AG04450 (cell line): Measurements from ENCODE around the gene ADAMTS1. TPM values are rescaled to one million over a fixed set of nuclear protein-coding genes. Genes with fewer than 3 reads are reported as not detected.

Experiments
- CTCF ChIA-PET: fragments of 300-600, 350-600 bp; formaldehyde crosslinking; extraction: SDS; loops from one replicate; lab custom pipeline; 2022; ENCODE audit warnings: antibody characterized with exemption, inconsistent platforms; lab: Charles Lee
- POLR2A ChIA-PET: fragments of 350-600 bp; formaldehyde crosslinking; extraction: SDS; loops from one replicate; lab custom pipeline; 2021; ENCODE audit warnings: antibody characterized with exemption, inconsistent platforms; lab: Yijun Ruan, JAX
- DNase-seq: peaks from one replicate; pipeline ENCODE4 v3.0.0-alpha.2; 2011; ENCODE audit warnings: low read depth, low spot score
- H3K27ac ChIP-seq: one replicate; pipeline ENCODE4 v1.5.1; 2012; ENCODE audit warnings: low read depth, low read length, control low read depth
- H3K27me3 ChIP-seq: one replicate; pipeline ENCODE4 v1.6.0; 2012; ENCODE audit warnings: low read length; ENCODE audit not compliant: control insufficient read depth, insufficient read depth
- H3K4me3 ChIP-seq: 2 replicates; pipeline ENCODE4 v1.5.1; 2011; ENCODE audit warnings: mild to moderate bottlenecking, low read depth, low read length, control low read depth
- H3K9me3 ChIP-seq: 2 replicates; pipeline ENCODE4 v1.5.1; 2012; ENCODE audit warnings: low read length; ENCODE audit not compliant: control insufficient read depth, insufficient read depth
- polyA plus RNA-seq: library from polyadenylated mRNA; depleted of rRNA; stranded (reverse); fragments of >200 nt; gene quantifications from 2 replicates; pipeline ENCODE4 v1.2.3, GENCODE V29; 2011; rRNA removed
- TF ChIP-seq, protein P1 (sequence below): IDR thresholded peaks from 2 replicates; pipeline ENCODE4 v1.5.1; 2011; ENCODE audit warnings: low read depth, low read length, control low read depth, inconsistent platforms

ADAMTS1 gene
- polyA plus RNA-seq, 1 experiment = 309 TPM

GRCh38 chr21:26788790-26789189 lies 56.4 kb downstream of the ADAMTS1 start:
- TF ChIP-seq, protein P1, sequence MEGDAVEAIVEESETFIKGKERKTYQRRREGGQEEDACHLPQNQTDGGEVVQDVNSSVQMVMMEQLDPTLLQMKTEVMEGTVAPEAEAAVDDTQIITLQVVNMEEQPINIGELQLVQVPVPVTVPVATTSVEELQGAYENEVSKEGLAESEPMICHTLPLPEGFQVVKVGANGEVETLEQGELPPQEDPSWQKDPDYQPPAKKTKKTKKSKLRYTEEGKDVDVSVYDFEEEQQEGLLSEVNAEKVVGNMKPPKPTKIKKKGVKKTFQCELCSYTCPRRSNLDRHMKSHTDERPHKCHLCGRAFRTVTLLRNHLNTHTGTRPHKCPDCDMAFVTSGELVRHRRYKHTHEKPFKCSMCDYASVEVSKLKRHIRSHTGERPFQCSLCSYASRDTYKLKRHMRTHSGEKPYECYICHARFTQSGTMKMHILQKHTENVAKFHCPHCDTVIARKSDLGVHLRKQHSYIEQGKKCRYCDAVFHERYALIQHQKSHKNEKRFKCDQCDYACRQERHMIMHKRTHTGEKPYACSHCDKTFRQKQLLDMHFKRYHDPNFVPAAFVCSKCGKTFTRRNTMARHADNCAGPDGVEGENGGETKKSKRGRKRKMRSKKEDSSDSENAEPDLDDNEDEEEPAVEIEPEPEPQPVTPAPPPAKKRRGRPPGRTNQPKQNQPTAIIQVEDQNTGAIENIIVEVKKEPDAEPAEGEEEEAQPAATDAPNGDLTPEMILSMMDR = no peak
- Histone ChIP-seq H3K9me3 (no peaks in the 10 kb centered on the region; the same call in 1 of the 2 replicates), H3K4me3 (no peak overlapping the region), H3K27me3 (no peaks in the 10 kb centered on the region), H3K27ac (no peak overlapping the region)
- ChIA-PET CTCF (no interaction called here), POLR2A (interaction anchor here (0.8 kb wide), 1 partner anchor 47 kb away, joined by 3 read pairs; no protein-coding TSS in a partner anchor)
- no peak for DNase-seq

Other genes with a start within 250 kb of the ADAMTS1 start
- gene ADAMTS5, start 121.7 kb upstream of the ADAMTS1 start, polyA plus RNA-seq = 3.1 and 4.1 TPM in 2 replicates